Renal cortical epithelial cell (primary cell): ENCODE measurements around the gene EXOC4. TPM values are rescaled to one million over a fixed set of nuclear protein-coding genes. Genes with fewer than 3 reads are reported as not detected.

Experiments used
- DNase-seq: peaks from one replicate; pipeline ENCODE4 v3.0.0-alpha.2; 2011; ENCODE audit warnings: low read depth
- total RNA-seq: library from RNA; depleted of rRNA; stranded (reverse); fragments of >200 nt; gene quantifications from 2 replicates; pipeline ENCODE4 v1.2.3, GENCODE V29; 2014

EXOC4 gene
- total RNA-seq, 1 donor from 2014 or later, result 144 TPM

- DNase-seq, result peak; percentile 68
Measured at GRCh38 chr7:133491846-133492652, 239.2 kb downstream of the EXOC4 start.

- DNase-seq, result no peak
Measured at GRCh38 chr7:133497061-133497460, 244.2 kb downstream of the EXOC4 start.

- no peak for DNase-seq
Measured at GRCh38 chr7:133501771-133502170, 248.9 kb downstream of the EXOC4 start.

- DNase-seq, result no peak
Measured at GRCh38 chr7:133502498-133502897, 249.6 kb downstream of the EXOC4 start.

- DNase-seq, result no peak
Measured at GRCh38 chr7:133502972-133503371, 250.1 kb downstream of the EXOC4 start.

- no peak for DNase-seq
Measured at GRCh38 chr7:133504825-133505224, 251.9 kb downstream of the EXOC4 start.

GRCh38 chr7:133509822-133510221 is 256.9 kb downstream of the EXOC4 start:
- DNase-seq, result no peak

- peak; percentile 25 for DNase-seq
Measured at GRCh38 chr7:133510326-133511055, 257.6 kb downstream of the EXOC4 start.

- no peak for DNase-seq
Measured at GRCh38 chr7:133511252-133511651, 258.4 kb downstream of the EXOC4 start.

GRCh38 chr7:133511708-133512107 is 258.8 kb downstream of the EXOC4 start:
- no peak for DNase-seq

GRCh38 chr7:133512560-133512959 is 259.7 kb downstream of the EXOC4 start:
- no peak for DNase-seq

- DNase-seq, result peak; percentile 15
Measured at GRCh38 chr7:133513608-133514007, 260.7 kb downstream of the EXOC4 start.

GRCh38 chr7:133514551-133514950 is 261.7 kb downstream of the EXOC4 start:
- DNase-seq, result no peak

- no peak for DNase-seq
Measured at GRCh38 chr7:133517766-133518165, 264.9 kb downstream of the EXOC4 start.

- no peak for DNase-seq
Measured at GRCh38 chr7:133518718-133519117, 265.8 kb downstream of the EXOC4 start.

GRCh38 chr7:133520248-133520647 is 267.4 kb downstream of the EXOC4 start:
- DNase-seq, result no peak

- DNase-seq, result no peak
Measured at GRCh38 chr7:133522501-133522900, 269.6 kb downstream of the EXOC4 start.

- no peak for DNase-seq
Measured at GRCh38 chr7:133528796-133529195, 275.9 kb downstream of the EXOC4 start.

- DNase-seq, result no peak
Measured at GRCh38 chr7:133529861-133530260, 277.0 kb downstream of the EXOC4 start.

- DNase-seq, result peak; percentile 69
Measured at GRCh38 chr7:133530682-133531081, 277.8 kb downstream of the EXOC4 start.

- no peak for DNase-seq
Measured at GRCh38 chr7:133534816-133535215, 281.9 kb downstream of the EXOC4 start.

- no peak for DNase-seq
Measured at GRCh38 chr7:133535308-133535707, 282.4 kb downstream of the EXOC4 start.

- DNase-seq, result no peak
Measured at GRCh38 chr7:133536450-133536849, 283.6 kb downstream of the EXOC4 start.
